Activated naive CD8-positive, alpha-beta T cell treated with anti-CD3 and anti-CD28 coated beads, Interleukin-2, amount 50 U/mL, for 24 hours (primary cell): ENCODE results near the gene GNG13.
"Not testable (repeated sequence)": the region's sequence is repeated elsewhere in the genome, so short reads cannot be mapped to it uniquely, and the experiment has no call there.

Source experiments
- ATAC-seq: fragments of 150-1000 bp; cut with Tn5 transposase; one replicate; pipeline ENCODE4 v1.10.0; 2021
- DNase-seq: peaks from one replicate; pipeline ENCODE4 v3.0.0; 2021
- H3K27ac Mint-ChIP-seq: one replicate; pipeline ENCODE4 v1.8.0; 2021; ENCODE audit warnings: mild to moderate bottlenecking, mixed read lengths
- H3K27me3 Mint-ChIP-seq: one replicate; pipeline ENCODE4 v1.8.0; 2021; ENCODE audit warnings: mixed read lengths
- H3K36me3 Mint-ChIP-seq: one replicate; pipeline ENCODE4 v1.8.0; 2021; ENCODE audit warnings: low read depth, mixed read lengths
- H3K4me1 Mint-ChIP-seq: one replicate; pipeline ENCODE4 v1.8.0; 2021; ENCODE audit warnings: mixed read lengths
- H3K4me3 Mint-ChIP-seq: one replicate; pipeline ENCODE4 v1.8.0; 2021; ENCODE audit warnings: mild to moderate bottlenecking, moderate library complexity, mixed read lengths
- H3K9me3 Mint-ChIP-seq: one replicate; pipeline ENCODE4 v1.8.0; 2021; ENCODE audit warnings: mixed read lengths

The GNG13 gene

GRCh38 chr16:785563-786535, 14.7 kb downstream of the GNG13 start:
- Mint-ChIP-seq H3K27ac (no peak overlapping the region), H3K36me3 (peaks cover 7% of the 10 kb centered on the region), H3K9me3 (no peaks in the 10 kb centered on the region), H3K4me3 (peak overlapping the region; percentile 85), H3K4me1 (peaks cover 7% of the 10 kb centered on the region), H3K27me3 (no peaks in the 10 kb centered on the region)
- ATAC-seq = peak; percentile 23
- peak; percentile 85 for DNase-seq

- H3K27me3 Mint-ChIP-seq = no peaks in the 10 kb centered on the region
- H3K9me3 Mint-ChIP-seq = no peaks in the 10 kb centered on the region
- DNase-seq (no peak), ATAC-seq (no peak)
- peaks cover 5% of the 10 kb centered on the region for H3K4me1 Mint-ChIP-seq
- no peak overlapping the region for H3K4me3 Mint-ChIP-seq
- H3K36me3 Mint-ChIP-seq = peaks cover 7% of the 10 kb centered on the region
- H3K27ac Mint-ChIP-seq = no peak overlapping the region
Measured at GRCh38 chr16:784431-784830, 16.1 kb downstream of the GNG13 start.

- no peak overlapping the region for H3K27ac Mint-ChIP-seq
- H3K9me3 Mint-ChIP-seq = no peaks in the 10 kb centered on the region
- peaks cover 7% of the 10 kb centered on the region for H3K36me3 Mint-ChIP-seq
- DNase-seq = no peak
- peaks cover 5% of the 10 kb centered on the region for H3K4me1 Mint-ChIP-seq
- no peak for ATAC-seq
- H3K27me3 Mint-ChIP-seq = peaks cover under 1% of the 10 kb centered on the region
- no peak overlapping the region for H3K4me3 Mint-ChIP-seq
Measured at GRCh38 chr16:783404-784161, 17.0 kb downstream of the GNG13 start.

GRCh38 chr16:782766-783403, 17.6 kb downstream of the GNG13 start:
- Mint-ChIP-seq H3K27ac (no peak overlapping the region), H3K4me3 (no peak overlapping the region), H3K4me1 (peaks cover 5% of the 10 kb centered on the region), H3K9me3 (no peaks in the 10 kb centered on the region), H3K27me3 (peaks cover 3% of the 10 kb centered on the region), H3K36me3 (peaks cover 7% of the 10 kb centered on the region)
- ATAC-seq (no peak), DNase-seq (no peak)

DNA sequence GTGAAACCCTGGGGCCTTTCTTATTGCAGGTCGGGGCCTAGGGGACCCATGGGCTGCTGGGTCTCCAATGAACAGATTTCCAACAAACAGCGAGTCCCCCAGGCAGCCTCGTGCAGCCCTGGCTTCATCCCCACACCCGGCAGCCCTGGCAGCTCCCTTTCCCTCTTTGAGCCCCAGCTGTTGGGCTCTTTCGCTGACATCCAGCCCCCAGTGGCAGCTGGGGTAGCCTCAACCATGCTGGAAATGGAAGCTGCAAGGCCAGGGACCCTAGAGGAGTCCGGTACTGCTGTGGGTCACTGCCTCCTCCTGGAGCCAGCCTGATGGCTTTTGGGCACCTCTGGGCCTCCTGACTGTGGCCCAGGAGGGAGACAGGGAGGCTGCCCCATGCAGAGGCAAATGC, 18.3 kb downstream of the GNG13 start:
- H3K9me3 Mint-ChIP-seq = no peaks in the 10 kb centered on the region
- no peak for ATAC-seq
- peaks cover 7% of the 10 kb centered on the region for H3K27me3 Mint-ChIP-seq
- H3K4me1 Mint-ChIP-seq = peaks cover 5% of the 10 kb centered on the region
- H3K36me3 Mint-ChIP-seq = peaks cover 7% of the 10 kb centered on the region
- no peak overlapping the region for H3K4me3 Mint-ChIP-seq
- no peak overlapping the region for H3K27ac Mint-ChIP-seq
- DNase-seq = no peak

DNA sequence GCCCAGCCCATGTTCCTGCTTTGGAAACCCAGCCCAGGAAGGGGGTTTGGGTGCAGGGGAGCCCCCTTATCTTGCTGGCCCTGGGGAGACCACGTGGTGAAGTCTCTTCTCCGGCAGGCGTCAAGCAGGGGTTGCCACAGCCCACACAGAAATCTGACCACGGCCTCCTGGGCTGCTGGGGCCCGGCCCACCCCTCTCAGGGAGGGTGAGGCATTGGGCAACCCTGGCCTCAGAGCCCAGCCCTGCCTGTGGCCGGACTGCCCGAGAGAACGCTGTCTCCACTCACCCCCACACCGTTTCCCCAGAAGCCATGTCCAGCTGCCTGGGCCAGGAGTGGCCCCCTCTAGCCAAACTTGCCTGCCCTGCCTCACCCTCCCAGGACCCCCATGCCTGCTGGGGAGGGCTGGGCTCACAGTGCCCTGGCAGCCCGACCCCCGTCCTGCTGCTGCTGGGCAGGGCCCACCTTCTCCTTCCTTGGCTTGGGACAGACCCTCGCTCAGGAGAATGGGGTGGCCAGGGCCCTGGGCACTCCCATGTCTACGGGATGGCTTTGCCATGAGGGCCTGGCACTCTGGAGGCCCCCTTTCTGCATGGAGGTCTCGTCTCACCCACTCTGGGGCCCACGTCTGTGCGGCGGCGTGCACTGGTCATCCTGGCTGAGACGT, 19.1 kb downstream of the GNG13 start:
- H3K4me1 Mint-ChIP-seq = peaks cover 2% of the 10 kb centered on the region
- H3K9me3 Mint-ChIP-seq = no peaks in the 10 kb centered on the region
- H3K36me3 Mint-ChIP-seq = peaks cover 5% of the 10 kb centered on the region
- DNase-seq = no peak
- ATAC-seq = no peak
- no peak overlapping the region for H3K27ac Mint-ChIP-seq
- peaks cover 7% of the 10 kb centered on the region for H3K27me3 Mint-ChIP-seq
- no peak overlapping the region for H3K4me3 Mint-ChIP-seq

DNA sequence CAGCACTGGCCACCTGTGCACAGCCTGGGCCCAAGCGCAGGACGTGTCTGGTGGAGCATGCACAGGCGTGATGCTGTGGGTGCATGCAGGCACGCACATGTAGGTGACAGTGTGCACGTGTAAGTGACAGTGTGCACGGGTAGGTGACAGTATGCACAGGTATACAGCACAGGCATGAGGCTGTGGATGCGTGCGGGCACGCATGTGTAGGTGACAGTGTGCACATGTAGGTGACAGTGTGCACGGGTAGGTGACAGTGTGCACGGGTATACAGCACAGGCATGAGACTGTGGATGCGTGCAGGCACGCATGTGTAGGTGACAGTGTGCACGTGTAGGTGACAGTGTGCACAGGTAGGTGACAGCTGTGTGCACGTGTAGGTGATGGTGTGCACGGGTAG, 20.2 kb downstream of the GNG13 start:
- no peak overlapping the region for H3K4me3 Mint-ChIP-seq

GRCh38 chr16:779561-779960, 21.0 kb downstream of the GNG13 start:
- H3K36me3 Mint-ChIP-seq = no peaks in the 10 kb centered on the region
- no peaks in the 10 kb centered on the region for H3K9me3 Mint-ChIP-seq
- ATAC-seq (no peak), DNase-seq (no peak)
- no peak overlapping the region for H3K4me3 Mint-ChIP-seq
- no peak overlapping the region for H3K27ac Mint-ChIP-seq
- no peaks in the 10 kb centered on the region for H3K4me1 Mint-ChIP-seq
- peaks cover 7% of the 10 kb centered on the region for H3K27me3 Mint-ChIP-seq

More for the DNA sequence above, 20.2 kb downstream of the GNG13 start:
- Mint-ChIP-seq H3K4me1 (no peaks in the 10 kb centered on the region), H3K36me3 (peaks cover 4% of the 10 kb centered on the region), H3K9me3 (no peaks in the 10 kb centered on the region), H3K27me3 (peaks cover 7% of the 10 kb centered on the region), H3K27ac (no peak overlapping the region)
- no peak for DNase-seq
- no peak for ATAC-seq

DNA sequence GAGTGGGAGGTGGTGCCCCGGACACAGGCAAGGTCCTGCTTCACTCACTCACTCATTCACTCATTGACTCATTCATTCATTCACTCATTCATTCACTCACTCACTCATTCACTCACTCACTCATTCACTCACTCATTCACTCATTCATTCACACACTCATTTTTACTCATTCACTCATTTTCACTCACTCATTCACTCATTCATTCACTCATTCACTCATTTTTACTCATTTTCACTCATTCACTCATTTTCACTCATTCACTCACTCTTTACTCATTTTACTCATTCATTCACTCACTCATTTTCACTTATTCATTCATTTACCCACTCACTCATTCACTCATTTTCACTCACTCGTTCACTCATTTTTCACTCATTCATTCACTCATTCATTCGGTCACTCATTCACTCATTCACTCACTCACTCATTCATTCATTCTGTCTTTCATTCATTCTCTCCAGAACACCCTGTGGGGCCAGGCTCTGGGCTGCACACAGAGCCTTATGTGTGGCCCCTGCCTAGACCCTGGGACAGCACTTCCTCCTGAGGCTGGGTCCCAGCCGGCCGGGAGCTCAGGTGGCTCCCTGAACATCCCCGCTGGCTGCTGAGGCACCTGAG, 21.5 kb downstream of the GNG13 start:
- no peaks in the 10 kb centered on the region for H3K36me3 Mint-ChIP-seq
- H3K4me3 Mint-ChIP-seq = no peak overlapping the region
- no peak overlapping the region for H3K27ac Mint-ChIP-seq
- no peaks in the 10 kb centered on the region for H3K9me3 Mint-ChIP-seq
- ATAC-seq (no peak), DNase-seq (no peak)
- H3K27me3 Mint-ChIP-seq = peaks cover 7% of the 10 kb centered on the region
- no peaks in the 10 kb centered on the region for H3K4me1 Mint-ChIP-seq

- ATAC-seq (no peak), DNase-seq (no peak)
- H3K27me3 Mint-ChIP-seq = peaks cover 7% of the 10 kb centered on the region
- H3K4me1 Mint-ChIP-seq = no peaks in the 10 kb centered on the region
- H3K4me3 Mint-ChIP-seq = no peak overlapping the region
- H3K9me3 Mint-ChIP-seq = no peaks in the 10 kb centered on the region
- H3K27ac Mint-ChIP-seq = no peak overlapping the region
- H3K36me3 Mint-ChIP-seq = no peaks in the 10 kb centered on the region
Measured at GRCh38 chr16:778447-778846, 22.1 kb downstream of the GNG13 start.

DNA sequence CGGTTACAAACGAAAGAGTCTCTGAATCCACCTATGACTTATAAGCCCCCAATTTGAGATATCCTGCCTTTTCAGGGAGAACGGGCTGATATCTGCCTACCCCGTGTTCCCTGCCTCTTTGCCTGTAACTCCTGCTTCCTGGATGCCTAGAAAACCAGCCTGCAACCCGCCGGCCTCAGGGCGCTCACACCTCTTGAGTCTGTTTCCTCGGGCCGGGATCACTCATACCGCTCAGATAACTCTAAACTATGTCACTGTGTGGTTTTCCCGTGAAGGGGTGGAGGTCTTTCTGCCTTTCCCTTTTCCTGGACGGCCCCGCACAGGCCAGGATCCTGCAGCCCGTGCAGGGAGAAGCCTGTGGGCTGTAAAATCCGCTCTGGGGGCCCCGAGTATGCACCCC, 22.7 kb downstream of the GNG13 start:
- Mint-ChIP-seq H3K27me3 (peaks cover 7% of the 10 kb centered on the region), H3K4me1 (no peaks in the 10 kb centered on the region), H3K9me3 (no peaks in the 10 kb centered on the region), H3K27ac (no peak overlapping the region), H3K4me3 (no peak overlapping the region), H3K36me3 (no peaks in the 10 kb centered on the region)
- ATAC-seq = no peak
- DNase-seq = no peak

DNA sequence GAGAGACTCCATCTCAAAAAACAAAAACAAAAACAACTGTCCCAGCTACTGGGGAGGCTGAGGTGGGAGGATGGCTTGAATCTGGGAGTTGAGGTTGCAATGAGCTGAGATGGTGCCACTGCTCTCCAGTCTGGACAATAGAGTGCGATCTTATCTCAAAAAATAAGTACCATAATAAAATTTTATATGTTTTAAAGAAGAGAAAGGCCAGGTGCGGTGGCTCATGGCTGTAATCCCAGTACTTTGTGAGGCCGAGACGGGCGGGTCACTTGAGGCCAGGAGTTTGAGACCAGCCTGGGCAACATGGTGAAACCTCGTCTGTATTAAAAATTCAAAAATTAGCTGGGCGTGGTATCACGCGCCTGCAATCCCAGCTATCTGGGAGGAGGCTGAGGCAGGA, 23.7 kb downstream of the GNG13 start:
- ATAC-seq (no peak), DNase-seq (no peak)
- Mint-ChIP-seq H3K27ac (no peak overlapping the region), H3K4me1 (no peaks in the 10 kb centered on the region), H3K27me3 (peaks cover 7% of the 10 kb centered on the region), H3K36me3 (no peaks in the 10 kb centered on the region), H3K9me3 (no peaks in the 10 kb centered on the region), H3K4me3 (no peak overlapping the region)

DNA sequence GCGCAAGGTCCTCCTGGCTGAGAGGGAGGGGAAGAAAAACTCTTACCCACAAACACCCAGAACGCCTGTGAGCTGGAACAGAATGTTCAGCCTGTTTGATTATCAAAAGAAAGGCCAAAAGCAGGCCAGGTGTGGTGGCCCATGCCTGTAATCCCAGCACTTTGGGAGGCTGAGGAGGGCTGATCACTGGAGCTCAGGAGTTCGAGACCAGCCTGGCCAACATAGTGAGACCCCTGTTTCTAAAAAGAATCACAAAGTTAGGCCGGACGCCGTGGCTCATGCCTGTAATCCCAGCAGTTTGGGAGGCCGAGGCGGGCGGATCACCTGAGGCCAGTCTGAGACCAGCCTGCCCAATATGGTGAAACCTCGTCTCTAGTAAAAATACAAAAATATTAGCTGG, 24.2 kb downstream of the GNG13 start:
- not testable (repeated sequence) for H3K4me1 Mint-ChIP-seq, H3K4me3 Mint-ChIP-seq, H3K27ac Mint-ChIP-seq, H3K9me3 Mint-ChIP-seq, H3K27me3 Mint-ChIP-seq, ATAC-seq, DNase-seq, H3K36me3 Mint-ChIP-seq

- Mint-ChIP-seq H3K36me3 (no peaks in the 10 kb centered on the region), H3K27me3 (peaks cover 7% of the 10 kb centered on the region), H3K9me3 (no peaks in the 10 kb centered on the region), H3K4me3 (no peak overlapping the region), H3K4me1 (no peaks in the 10 kb centered on the region), H3K27ac (no peak overlapping the region)
- ATAC-seq = no peak
- no peak for DNase-seq
Measured at GRCh38 chr16:775236-775796, 25.2 kb downstream of the GNG13 start.
